ENCODE results near the gene DLX6. TPM values are rescaled to one million over a fixed set of nuclear protein-coding genes. Genes with fewer than 3 reads are reported as not detected.

The DLX6 gene
- total RNA-seq, 1 experiment from 2014 or later = 1.3 TPM

- no TSS peak for BruUV-seq (replicated peaks)
- no peaks in the 10 kb centered on the region for H3K36me3 ChIP-seq (ENCODE audit: control insufficient read depth, insufficient read depth, low read length)
- H3K9me3 ChIP-seq (ENCODE audit: control insufficient read depth, insufficient read depth, low read depth, low read length) = no peaks in the 10 kb centered on the region
- no peaks in the 10 kb centered on the region for H3K4me1 ChIP-seq (ENCODE audit: control insufficient read depth, insufficient read depth, low read length)
- H3K4me3 ChIP-seq (ENCODE audit: low read depth in 2 of 2, low read length in 2 of 2) = no peak overlapping the region
- H3K27me3 ChIP-seq (ENCODE audit: control insufficient read depth, insufficient read depth, low read length) = no peaks in the 10 kb centered on the region
- intact Hi-C loops (cut with micrococcal nuclease; ENCODE audit: unreplicated experiment) (no loop called here), in situ Hi-C loops (cut with HindIII; ENCODE audit: low pct_unique_long_range_greater_than_20kb, low sequenced_read_pairs) (no loop called here)
- CTCF ChIA-PET = no interaction called here
- no peak overlapping the region for H3K27ac ChIP-seq (ENCODE audit: low read length)
- POLR2A ChIA-PET = no interaction called here
- TF ChIP-seq SIN3A (IDR thresholded peaks at IDR 0.05; ENCODE audit: borderline replicate concordance, insufficient read depth, low read depth, low read length) (no peak), TCF7L2 (IDR thresholded peaks at IDR 0.05; ENCODE audit: low read depth, low read length) (no peak), CTCF (IDR thresholded peaks at IDR 0.05) (no peak), POLR2AphosphoS5 (IDR thresholded peaks at IDR 0.05; ENCODE audit: low read depth, low read length) (no peak), REST (IDR thresholded peaks at IDR 0.05; ENCODE audit: insufficient read depth in 1 of 2, low read depth in 2 of 2, low read length in 1 of 2) (no peak)
- no peak for ATAC-seq
- DNase-seq (ENCODE audit: low read depth, low spot score) = no peak
Observed at GRCh38 chr7:96962221-96962885, 43.0 kb upstream of the DLX6 start.

- Histone ChIP-seq H3K9me3 (ENCODE audit: control insufficient read depth, insufficient read depth, low read depth, low read length) (no peaks in the 10 kb centered on the region), H3K27me3 (ENCODE audit: control insufficient read depth, insufficient read depth, low read length) (no peaks in the 10 kb centered on the region), H3K36me3 (ENCODE audit: control insufficient read depth, insufficient read depth, low read length) (no peaks in the 10 kb centered on the region), H3K4me1 (ENCODE audit: control insufficient read depth, insufficient read depth, low read length) (no peaks in the 10 kb centered on the region), H3K4me3 (ENCODE audit: low read depth in 2 of 2, low read length in 2 of 2) (no peak overlapping the region), H3K27ac (ENCODE audit: low read length) (no peak overlapping the region)
- TF ChIP-seq POLR2AphosphoS5 (IDR thresholded peaks at IDR 0.05; ENCODE audit: low read depth, low read length) = no peak
- TF ChIP-seq REST (IDR thresholded peaks at IDR 0.05; ENCODE audit: insufficient read depth in 1 of 2, low read depth in 2 of 2, low read length in 1 of 2) = no peak
- no peak for TF ChIP-seq CTCF (IDR thresholded peaks at IDR 0.05)
- no peak for TF ChIP-seq SIN3A (IDR thresholded peaks at IDR 0.05; ENCODE audit: borderline replicate concordance, insufficient read depth, low read depth, low read length)
- no peak for TF ChIP-seq TCF7L2 (IDR thresholded peaks at IDR 0.05; ENCODE audit: low read depth, low read length)
- POLR2A ChIA-PET = interaction anchor here (0.8 kb wide), 1 partner anchor 427 kb away, joined by 4 read pairs; no protein-coding TSS in a partner anchor
- in situ Hi-C loops (cut with HindIII; ENCODE audit: low pct_unique_long_range_greater_than_20kb, low sequenced_read_pairs) (no loop called here), intact Hi-C loops (cut with micrococcal nuclease; ENCODE audit: unreplicated experiment) (no loop called here)
- ATAC-seq (no peak), DNase-seq (ENCODE audit: low read depth, low spot score) (no peak)
- no TSS peak for BruUV-seq (replicated peaks)
- CTCF ChIA-PET = no interaction called here
Observed at GRCh38 chr7:96968981-96969380, 36.4 kb upstream of the DLX6 start.
